Epidermal melanocyte (primary cell): ENCODE data around the gene SNRPA1.

Source experiments
- DNase-seq: peaks from one replicate; pipeline ENCODE4 v3.0.0; 2011; ENCODE audit warnings: low spot score; ENCODE audit not compliant: insufficient read length

SNRPA1 gene

DNA sequence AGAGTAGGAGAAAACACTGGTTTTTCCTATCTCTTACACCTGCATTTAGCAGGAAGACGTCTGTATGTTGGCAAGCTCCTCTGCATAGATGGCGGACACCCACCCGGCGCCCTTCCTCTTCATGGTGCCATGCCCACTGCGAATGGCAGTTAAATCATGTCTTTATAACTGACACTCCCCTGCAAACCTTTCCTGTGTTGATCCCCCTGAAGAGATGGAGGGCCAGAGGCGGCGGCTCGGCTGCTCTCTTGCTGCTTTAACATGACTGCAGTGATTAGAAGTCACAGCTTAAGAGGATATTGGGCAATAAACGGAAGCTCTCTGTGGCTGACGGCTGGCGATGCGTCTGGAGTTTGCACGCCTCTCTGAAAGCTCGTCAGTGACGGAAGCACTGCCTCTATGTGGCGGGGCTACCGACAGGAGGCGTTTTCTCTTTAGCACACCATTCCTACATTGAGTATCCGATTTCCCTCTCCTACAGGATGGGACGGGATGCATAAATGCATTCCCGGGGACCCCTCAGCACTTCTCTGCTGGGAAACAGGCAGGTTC is 25.5 kb upstream of the SNRPA1 start:
- peak; percentile 64 for DNase-seq

DNA sequence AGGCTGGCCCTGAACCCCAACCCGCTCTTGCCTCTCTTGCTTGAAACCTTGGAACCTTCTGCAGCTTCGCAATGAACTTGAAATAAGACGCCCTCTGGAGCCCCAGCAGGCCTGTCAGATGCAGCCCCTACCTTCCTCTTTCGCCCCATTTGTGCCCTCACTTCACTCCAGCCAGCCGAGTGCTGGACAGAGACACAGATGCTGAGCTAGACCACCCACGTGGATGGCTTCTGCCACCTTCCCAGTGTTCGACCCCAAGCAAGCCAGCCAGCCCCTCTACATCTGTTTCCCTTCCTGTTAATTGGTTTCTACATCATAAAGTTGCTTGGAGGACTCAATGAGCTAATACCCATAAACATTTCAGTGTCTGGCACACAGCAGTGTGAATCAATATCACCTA is 23.8 kb upstream of the SNRPA1 start:
- DNase-seq, result no peak

DNA sequence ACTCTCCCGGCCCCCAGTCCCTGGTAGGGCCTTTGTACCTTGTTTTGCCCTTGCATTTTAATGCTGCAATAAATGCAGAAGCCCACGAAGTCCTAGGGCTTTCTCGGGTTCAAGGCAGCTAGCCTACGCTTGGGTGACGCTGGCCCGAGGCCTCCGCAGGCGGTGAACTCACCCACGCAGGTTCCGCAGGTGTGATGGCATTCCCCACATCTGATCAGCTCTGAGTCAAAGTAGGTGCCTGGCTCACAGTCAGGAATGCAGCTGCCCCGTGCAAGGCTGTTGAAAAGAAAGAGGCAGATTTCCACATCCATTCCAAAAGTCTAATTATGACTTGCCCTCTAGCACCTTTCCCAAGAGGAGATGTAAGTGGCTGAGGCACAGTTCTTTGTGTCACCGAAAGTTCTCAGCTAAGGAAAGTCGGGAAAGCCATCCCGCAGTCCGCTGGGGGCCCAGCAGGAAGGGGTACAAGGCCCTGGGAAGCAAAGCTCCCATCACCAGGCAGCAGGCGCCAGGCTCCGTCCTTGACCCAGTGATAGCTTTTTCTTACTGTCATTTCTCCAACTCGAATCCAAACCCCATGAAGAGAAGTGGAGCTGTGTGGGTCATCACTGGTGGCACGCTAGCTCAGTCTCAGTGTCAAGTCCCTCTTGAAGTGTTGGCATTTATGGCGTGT is 23.2 kb upstream of the SNRPA1 start:
- DNase-seq, result no peak

DNA sequence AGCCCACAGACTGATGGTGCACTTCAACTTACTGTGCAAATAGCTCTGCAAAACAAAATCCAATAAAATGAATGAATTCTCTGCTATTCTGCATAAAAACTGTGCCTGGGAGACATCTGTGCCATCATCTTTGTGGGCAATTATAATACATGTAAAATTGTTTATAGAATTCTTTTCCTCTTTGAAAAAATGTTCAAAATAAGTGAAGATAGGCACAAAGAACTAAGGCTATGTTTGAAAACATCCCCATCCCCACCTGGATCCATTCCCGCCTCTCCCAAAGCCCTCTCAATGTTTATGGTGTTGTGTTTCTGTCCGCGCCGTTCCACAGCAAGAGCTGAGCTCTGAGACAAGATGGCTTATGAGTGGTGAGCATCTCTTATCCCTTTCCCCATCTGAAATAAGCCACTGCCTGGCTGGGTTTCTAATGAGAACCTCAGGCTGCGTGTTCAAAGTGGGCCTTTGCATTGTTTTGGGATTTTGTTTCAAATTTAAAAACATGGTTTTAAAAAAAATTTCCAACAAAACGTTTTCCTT is 22.4 kb upstream of the SNRPA1 start:
- no peak for DNase-seq

DNA sequence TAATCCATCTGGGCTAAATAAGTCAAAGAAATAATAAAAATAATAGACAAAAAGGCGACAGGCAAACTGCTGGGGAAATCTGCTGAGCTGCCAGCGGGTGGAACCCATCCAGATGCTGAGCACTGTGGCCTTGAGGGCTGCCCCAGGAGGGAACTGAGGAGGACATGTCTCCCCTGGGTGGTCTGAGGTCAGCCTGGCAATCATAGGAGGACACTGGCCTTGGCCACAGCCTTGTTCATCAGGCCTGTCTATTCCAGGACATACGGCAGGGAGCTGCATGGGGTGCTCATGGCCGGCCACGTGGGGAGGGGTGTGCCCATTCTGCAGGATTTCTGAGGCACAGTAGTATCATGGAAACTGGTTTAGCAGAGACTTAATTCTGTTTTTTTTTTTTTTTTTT is 21.5 kb upstream of the SNRPA1 start:
- DNase-seq, result no peak

DNA sequence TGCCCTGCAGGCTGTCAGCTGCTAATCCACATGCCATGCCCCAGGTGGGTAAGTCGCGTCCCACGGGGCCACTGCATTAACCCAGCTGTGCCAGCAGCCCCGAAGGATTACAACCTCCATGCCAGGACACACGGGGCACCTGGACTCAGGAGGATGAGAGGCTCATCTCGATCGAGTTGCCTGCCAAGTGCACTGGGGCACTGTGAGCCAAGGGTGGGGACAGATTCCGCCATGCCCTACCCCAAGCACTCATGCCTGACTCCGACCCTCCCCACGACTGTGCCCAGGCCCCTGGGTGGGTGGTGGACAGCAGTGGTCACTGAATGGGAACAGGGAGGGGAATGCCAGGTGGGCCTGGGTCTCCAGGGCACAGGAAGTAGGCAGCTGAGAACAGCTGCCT is 20.7 kb upstream of the SNRPA1 start:
- no peak for DNase-seq

DNA sequence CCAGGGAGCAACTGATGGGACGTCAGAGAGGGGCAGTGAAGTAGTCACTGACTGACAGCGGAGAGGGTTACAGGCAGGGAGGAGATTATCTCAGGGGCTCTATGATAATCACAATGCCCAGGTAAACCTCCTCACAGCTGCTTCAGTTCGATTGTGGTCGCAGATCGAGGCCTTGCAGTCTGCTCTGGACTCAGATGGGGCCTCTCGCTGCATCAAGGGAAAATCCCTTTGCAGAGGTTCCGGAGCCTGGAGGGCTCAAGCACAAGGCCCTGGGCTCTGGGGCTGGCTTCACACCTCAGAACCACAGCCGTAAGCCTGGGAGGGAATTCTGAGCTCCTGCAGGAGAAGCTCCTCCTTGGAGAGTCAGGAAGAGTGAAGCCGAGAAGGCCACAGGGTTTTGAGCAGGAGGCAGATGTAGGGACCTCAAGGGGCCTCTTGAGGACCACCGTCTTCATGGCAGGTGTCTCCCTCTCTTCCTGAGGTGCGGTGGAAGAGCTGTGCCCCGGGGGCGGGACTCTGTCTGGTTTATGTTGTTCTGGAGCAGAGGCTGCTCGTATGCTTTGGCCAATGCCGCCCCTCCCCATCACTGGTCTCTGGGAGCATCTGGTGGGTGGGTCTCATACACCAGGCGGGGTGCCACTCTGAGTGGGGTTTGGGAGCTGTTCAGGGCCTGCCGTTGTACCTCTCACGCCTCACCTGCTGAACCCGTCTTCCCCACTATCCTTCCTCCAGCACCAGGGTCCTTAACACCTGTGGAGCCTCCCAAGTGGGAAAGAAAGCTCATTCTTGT is 19.5 kb upstream of the SNRPA1 start:
- DNase-seq, result no peak

DNA sequence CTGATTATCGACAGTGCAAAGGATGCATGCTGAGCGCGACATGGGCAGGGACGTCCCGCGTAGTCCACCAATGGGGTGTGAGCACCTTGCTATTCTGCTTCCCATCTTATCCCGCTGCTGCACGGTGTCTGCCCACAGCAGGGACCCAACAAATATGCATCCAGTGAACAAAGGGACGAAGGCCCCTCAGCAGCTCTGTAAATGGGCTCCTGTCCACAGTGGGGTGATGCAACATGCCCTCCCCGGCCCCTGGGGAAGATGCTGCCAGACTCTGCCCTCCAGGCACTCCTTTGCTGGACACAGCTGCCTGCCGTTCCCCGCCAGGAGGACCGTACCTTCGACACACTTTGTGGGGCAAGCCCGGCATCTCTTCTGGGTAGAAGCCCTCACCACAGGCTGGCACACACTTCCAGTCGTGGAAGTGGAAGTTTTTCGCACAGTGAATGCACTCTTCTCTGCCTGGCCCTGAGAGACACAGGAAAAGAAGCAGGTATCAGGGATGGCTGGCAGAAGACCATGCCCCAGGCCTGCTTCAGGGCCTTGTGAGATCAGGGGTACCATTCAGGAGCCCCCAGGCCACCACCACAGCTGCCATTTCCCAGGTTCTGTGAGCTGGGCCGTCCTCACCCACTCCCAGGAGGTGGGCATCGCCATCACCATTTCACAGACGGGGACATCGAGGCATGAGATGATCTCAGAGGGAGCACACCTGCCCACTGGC is 18.2 kb upstream of the SNRPA1 start:
- DNase-seq, result no peak

DNA sequence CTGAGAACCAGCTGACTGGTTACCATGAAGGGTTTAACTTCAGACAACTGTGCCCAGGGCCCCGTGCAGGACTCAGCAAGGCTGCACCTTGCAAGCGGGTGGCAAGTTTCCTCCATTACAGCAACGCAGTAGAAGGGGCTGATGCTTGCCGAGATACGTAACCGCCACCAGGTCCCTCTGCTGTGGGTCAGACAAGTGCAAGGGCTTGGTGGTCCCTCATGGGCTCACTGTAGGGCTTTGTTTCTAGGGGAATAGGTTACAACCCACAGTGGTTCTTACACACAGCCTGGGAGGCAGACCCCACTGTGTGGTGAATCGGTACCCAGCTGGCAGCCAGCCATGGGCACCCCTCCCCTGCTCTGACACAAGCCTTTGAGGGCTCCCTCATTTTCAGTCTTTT is 15.5 kb upstream of the SNRPA1 start:
- no peak for DNase-seq

DNA sequence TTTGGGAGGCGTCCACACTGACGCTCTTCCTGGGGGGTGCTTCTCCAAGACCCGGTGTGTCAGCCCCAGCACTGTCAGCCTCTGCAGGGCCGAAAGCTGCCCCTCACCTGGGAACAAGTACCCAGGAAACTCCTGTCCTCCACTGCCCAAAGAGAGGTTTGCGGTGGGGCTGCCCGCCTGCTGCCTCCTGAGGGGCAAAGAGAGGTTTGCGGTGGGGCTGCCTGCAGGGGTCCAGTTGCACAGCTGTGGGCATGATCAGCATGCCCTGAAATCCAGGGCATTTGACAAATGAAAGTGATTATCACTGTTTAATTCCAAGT is 15.1 kb upstream of the SNRPA1 start:
- no peak for DNase-seq

DNA sequence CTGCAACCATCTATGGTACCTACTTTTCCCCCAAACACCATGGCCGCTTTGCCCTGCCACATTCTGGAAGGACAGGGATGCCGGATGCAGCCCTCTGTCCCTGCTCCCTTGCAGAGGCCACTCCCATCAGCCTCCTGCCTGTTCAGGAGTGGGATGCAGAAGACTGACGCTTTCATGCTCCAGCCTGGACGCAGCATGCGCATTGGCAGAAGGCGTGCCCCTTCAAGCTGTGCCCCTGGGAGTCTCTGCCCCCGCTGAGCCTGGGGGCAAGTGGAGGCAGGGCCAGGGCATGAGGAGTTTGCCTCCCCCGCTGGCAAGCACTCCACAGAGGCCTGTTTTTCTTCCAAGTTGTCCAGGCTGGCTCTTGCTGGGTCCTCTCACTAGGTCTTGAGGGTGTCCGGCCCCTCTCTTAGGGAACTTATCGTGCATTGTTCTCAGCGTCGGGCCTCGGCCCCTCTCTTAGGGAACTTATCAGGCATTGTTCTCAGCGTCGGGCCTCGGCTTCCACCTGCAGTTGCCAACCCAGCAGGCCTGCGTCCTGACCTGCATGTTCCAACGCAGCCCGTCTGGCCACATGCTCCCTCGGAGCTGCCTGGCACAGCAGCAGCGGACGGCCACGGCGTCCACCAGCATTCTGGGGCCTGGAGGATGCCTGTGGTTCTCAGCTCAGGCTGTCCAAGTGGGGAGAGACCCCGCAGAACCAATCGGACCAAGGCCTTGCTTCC is 14.6 kb upstream of the SNRPA1 start:
- DNase-seq, result no peak

DNA sequence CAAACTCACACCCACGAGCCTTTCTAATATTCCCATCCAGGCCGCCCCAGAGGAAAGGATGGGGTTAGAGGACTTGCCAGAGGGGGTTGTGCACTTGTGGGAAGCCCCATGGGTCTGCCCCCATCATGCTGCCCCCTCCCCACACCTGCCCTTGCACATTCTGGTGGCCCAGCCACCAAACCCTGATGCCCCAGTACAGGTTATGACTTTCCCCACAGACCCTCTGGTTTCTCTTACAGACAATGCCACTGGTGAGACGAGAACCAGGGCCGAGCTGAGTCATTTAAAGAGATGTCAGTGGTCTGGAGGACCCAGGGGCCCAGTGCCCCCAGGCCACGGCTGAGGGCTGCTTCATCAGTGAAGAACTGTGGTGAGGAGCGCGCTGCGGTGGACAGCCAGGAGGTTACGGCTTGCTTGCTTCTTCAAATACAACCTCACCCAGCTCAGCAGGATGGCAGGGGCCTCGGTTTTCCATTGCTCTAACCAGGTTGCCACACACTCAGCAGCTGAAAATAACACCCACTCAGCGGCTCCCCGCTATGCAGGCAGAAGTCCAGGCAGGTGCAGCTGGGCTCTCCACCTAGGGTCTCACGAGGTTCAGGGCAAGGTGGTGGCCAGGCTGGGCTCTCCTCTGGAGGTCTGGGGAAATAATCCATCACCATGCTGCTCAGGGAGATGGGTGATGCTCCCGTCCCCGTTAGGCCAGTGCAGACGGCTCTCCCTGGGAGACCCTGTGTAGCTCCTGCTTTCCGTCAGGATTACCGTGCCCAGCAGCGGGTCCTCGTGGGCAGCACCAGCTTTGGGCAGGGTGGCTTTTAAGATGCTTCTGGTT is 13.8 kb upstream of the SNRPA1 start:
- no peak for DNase-seq

DNA sequence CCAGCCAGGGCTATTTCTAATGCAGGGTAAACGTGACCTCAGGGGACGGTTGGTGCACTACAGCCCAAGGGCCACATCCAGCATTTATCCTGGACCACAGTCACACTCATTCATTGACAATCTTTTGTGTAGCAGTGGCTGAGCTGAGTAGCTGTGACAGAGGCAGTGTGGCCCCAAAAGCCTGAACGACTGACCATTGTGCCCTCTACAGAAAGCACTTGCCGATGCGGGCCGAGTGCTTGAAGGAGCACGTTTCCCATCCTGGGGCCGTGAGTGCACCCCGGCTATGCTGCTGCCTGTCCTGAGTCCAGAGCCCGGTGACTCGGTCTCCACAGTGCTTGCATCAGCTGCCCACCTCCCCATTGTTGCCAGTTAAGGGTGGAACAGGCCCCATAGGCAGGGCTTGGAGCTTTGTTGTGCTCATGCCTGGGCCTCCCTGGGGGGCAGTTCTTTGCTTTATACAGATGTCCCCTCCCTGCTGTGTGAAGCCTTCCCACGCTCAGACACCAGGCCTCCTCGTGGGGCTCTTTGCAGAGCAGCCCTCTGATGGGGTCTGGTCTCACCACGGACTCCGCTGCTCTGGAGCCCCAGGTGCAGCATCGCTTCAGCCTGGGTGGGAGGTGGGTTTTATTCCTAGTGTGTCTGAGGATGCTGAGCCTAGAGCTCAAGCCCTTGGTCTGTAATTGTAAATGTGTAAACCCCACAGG is 13.0 kb upstream of the SNRPA1 start:
- DNase-seq, result no peak

DNA sequence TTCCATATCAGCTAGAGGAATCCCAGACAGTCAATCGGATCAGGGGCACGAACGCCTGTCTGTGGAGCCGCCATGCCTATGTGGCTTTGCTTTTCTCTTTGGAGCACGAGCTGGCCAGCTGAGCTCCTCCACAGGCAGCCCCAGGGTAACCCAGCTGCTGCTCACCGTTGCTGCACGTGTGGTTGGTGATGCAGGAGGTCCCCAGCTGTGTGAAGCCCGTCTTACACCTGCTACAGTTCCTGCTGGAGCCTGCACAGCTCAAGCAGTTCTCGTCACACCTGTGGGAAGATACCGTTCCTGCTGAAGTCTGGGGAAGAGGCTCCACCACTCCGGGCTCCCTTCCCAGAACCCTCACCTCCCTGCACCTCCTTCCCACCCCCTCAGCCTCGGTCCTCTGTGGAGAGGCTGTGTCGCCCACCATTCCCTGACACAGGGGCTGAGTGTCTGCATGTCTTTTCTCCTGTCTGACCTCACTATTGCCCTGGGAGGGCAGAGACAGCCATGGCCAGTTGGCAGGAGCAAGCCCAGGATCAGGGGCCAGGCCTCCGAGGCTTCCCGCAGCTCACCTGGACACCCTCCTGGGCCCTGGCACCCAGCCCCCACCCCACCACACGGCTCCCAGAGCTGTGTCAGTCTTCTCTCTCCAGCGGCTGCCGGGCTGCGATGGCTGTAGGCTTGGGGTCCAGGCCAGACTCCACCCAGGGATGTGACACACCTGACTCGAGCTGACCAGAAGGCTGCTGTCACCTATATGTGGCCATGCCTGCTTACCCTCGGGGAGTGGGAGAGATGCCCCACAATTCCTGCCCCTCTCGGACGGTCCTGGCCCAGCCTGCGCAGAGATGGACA is 12.2 kb upstream of the SNRPA1 start:
- DNase-seq, result no peak

DNA sequence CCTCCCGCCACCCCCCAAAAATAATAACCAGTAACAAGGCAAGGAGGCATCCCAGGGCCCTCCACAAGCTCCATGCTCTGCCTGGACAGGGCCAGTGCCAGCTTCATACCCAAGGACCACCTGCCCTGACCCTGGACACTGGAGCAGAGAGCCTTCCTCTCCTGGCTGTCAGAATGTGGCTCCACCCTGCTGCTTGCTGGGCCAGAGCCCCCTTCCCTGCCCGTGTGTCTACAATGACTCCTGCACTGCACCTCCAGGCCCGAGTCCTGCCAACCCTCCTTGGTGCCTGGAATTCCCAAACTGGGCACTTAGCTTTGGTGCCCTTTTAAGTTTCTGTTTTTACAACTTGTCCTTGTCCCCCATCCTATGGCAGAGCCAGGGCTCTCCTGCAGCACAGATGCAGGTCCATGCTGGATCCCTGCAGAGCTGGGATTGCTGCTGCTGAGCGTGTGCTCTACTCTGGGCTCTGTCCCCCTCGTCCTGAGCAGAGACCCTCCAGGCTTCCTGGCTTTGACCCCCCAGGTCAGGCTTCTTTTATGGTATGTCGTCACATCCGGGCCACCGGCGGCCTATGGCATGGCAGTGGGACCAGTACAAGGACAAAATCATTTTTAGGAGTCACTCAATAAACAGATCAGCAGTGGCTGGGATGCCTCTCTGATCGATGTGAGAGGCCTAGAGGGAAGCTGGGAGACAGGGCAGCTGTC is 11.4 kb upstream of the SNRPA1 start:
- no peak for DNase-seq

DNA sequence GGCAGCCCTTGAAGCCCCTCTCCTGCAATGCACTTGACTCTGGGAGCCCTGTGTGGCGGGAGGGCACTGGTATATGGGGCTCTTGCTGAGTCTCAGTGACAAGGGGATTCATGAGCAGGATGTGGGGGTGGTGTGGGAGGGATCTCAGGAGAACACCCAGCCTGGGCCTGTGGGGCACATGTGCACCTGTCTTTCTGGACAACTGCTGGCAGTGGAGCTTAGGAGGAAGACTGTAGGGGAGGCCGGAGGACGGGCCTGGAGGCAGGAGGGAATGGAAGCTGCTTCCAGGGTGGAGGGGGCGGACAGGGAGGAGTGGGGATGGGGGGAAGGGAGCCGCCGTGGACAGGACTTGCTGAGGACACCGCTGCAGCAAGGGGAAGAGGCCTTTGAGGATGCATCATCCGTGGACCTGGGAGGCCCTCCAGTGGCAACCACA is 10.8 kb upstream of the SNRPA1 start:
- DNase-seq, result no peak

DNA sequence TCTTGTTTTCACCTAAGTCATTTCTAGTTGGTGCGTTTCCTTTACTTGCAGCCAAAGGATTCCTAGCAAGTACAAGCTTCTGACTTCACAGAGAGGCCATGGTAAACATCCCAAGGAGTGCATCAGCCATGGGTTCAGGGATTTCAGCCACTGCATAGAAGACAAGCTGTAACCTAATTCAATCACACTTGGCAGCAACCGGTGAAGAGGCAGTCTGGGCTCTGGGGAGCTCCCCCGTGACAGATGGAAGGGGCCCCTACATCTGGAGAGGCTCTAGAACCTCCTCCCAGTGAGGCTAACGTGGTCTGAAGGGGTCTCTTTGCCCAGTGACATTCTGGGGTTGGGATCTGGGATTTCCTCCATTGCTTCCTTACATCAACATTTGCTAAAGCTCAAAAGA is 8.4 kb upstream of the SNRPA1 start:
- DNase-seq, result no peak
